K562 (cell line): ENCODE data around the gene TRANK1. TPM values are rescaled to one million over a fixed set of nuclear protein-coding genes. Genes with fewer than 3 reads are reported as not detected.

ENCODE experiments used
- CHD7 ChIP-seq: fragments of 200-600 bp; sonication (generic); IDR thresholded peaks from one replicate; pipeline ENCODE4 v1.6.1; 2012; ENCODE audit warnings: mild to moderate bottlenecking, low read depth, low read length, inconsistent platforms
- CREM ChIP-seq: IDR thresholded peaks from 2 replicates; pipeline ENCODE4 v1.6.1; 2014; ENCODE audit warnings: antibody characterized with exemption, low read depth
- ELK3 ChIP-seq: fragments of 450-650 bp; formaldehyde crosslinking; IDR thresholded peaks from 2 replicates; pipeline ENCODE4 v1.4.0; 2020; ENCODE audit warnings: mild to moderate bottlenecking
- ETV6 ChIP-seq, 3 experiments: fragments of 150-350 bp in 1 of 3; sonication (generic) in 1 of 3; formaldehyde crosslinking in 1 of 3; IDR thresholded peaks; 2 replicates each; pipeline versions ENCODE4 v1.6.1 to v1.8.0; 2014 to 2022; ENCODE audit warnings: borderline replicate concordance in 2 of 3, low read depth in 2 of 3, antibody characterized with exemption in 1 of 3, low read length in 1 of 3, mild to moderate bottlenecking in 1 of 3, missing genetic modification reagents in 1 of 3
- RBM22 ChIP-seq: fragments of 200-400 bp; formaldehyde crosslinking; IDR thresholded peaks from 2 replicates; pipeline ENCODE4 v1.6.1; 2018; ENCODE audit warnings: low read length, low read depth; ENCODE audit not compliant: poor library complexity, severe bottlenecking
- SAFB ChIP-seq: fragments of 200-400 bp; formaldehyde crosslinking; IDR thresholded peaks from 2 replicates; pipeline ENCODE4 v1.6.1; 2017; ENCODE audit warnings: low read depth, low read length, borderline replicate concordance
- SUPT5H ChIP-seq: fragments of 450-650 bp; IDR thresholded peaks from 2 replicates; pipeline ENCODE4 v1.6.1; 2016
- ZBTB43 ChIP-seq: sonication (generic); formaldehyde crosslinking; IDR thresholded peaks from 2 replicates; pipeline ENCODE4 v1.8.0; 2023; ENCODE audit warnings: mild to moderate bottlenecking, missing genetic modification reagents
- ZBTB49 ChIP-seq: sonication (generic); formaldehyde crosslinking; IDR thresholded peaks from 2 replicates; pipeline ENCODE4 v1.8.0; 2022; ENCODE audit warnings: missing genetic modification reagents, mild to moderate bottlenecking, borderline replicate concordance
- ZEB2 ChIP-seq: fragments of 450-650 bp; IDR thresholded peaks from 2 replicates; pipeline ENCODE4 v1.6.1; 2016
- ZFX ChIP-seq: sonication (generic); formaldehyde crosslinking; IDR thresholded peaks from 2 replicates; pipeline ENCODE4 v1.8.0; 2022; ENCODE audit warnings: mild to moderate bottlenecking, missing genetic modification reagents, moderate library complexity
- ZSCAN32 ChIP-seq: fragments of 450-650 bp; formaldehyde crosslinking; IDR thresholded peaks from 2 replicates; pipeline ENCODE4 v1.4.0; 2020; ENCODE audit warnings: mild to moderate bottlenecking, moderate library complexity
- polyA plus RNA-seq, 8 experiments: library from polyadenylated mRNA; depleted of rRNA in 4 of 8; stranded (reverse) in 5 of 8; unstranded in 3 of 8; fragments of >200 nt; fragmentation: Nextera tagmentation in 2 of 8; fragmentation: Illumina TruSeq in 1 of 8; extraction: Ambion mirVana in 2 of 8; extraction: Trizol in 1 of 8; gene quantifications; 2 replicates each; pipeline versions ENCODE4 v1.2.1 to v1.2.3, GENCODE V29; 2011 to 2014; ENCODE audit warnings: inconsistent platforms in 1 of 8, missing spikeins in 1 of 8
- total RNA-seq, 7 experiments: library from RNA; depleted of rRNA in 6 of 7; stranded (reverse); fragments of >200 nt in 6 of 7; fragmentation: Illumina TruSeq in 2 of 7; extraction: Trizol in 2 of 7; gene quantifications; 2 replicates each; pipeline versions ENCODE4 v1.2.1 to v1.2.3, GENCODE V29; 2011 to 2021; ENCODE audit warnings: low replicate concordance in 1 of 7

The TRANK1 gene
- total and polyA plus RNA-seq, 9 of the 15 experiments (the other 6 are each of a cell fraction or from before 2014, with no cell fraction given), result 0.41 to 5.3 (median 2.1) TPM

- TF ChIP-seq ZBTB43 (CRISPR knock-in tag), result no peak
- TF ChIP-seq CREM, result peak; percentile 76
- no peak for TF ChIP-seq ZSCAN32 (CRISPR knock-in tag)
- TF ChIP-seq SAFB, result no peak
- TF ChIP-seq ETV6 (IDR thresholded peaks at IDR 0.05; ENCODE audit: borderline replicate concordance in 1 of 2, low read depth in 2 of 2, low read length in 1 of 2), result peak in 1 of 2 experiments; percentile 64; a peak in 1 of 4 replicates
- TF ChIP-seq ETV6 (CRISPR knock-in tag; IDR thresholded peaks at IDR 0.05; ENCODE audit: borderline replicate concordance), result no peak
- no peak for TF ChIP-seq ZBTB49 (CRISPR knock-in tag)
- TF ChIP-seq CHD7, result no peak
- no peak for TF ChIP-seq SUPT5H
- no peak for TF ChIP-seq ZEB2
- no peak for TF ChIP-seq RBM22
- TF ChIP-seq ELK3, result no peak
- TF ChIP-seq ZFX (CRISPR knock-in tag), result no peak
Observed at GRCh38 chr3:36893137-36893557, 51.7 kb downstream of the TRANK1 start (continued).
